GM04503 (cell line): ENCODE measurements around the gene HSD3B7.

Experiments
- DNase-seq: peaks from one replicate; pipeline ENCODE4 v3.0.0-alpha.2; 2012; ENCODE audit warnings: low read depth

The HSD3B7 gene

DNA sequence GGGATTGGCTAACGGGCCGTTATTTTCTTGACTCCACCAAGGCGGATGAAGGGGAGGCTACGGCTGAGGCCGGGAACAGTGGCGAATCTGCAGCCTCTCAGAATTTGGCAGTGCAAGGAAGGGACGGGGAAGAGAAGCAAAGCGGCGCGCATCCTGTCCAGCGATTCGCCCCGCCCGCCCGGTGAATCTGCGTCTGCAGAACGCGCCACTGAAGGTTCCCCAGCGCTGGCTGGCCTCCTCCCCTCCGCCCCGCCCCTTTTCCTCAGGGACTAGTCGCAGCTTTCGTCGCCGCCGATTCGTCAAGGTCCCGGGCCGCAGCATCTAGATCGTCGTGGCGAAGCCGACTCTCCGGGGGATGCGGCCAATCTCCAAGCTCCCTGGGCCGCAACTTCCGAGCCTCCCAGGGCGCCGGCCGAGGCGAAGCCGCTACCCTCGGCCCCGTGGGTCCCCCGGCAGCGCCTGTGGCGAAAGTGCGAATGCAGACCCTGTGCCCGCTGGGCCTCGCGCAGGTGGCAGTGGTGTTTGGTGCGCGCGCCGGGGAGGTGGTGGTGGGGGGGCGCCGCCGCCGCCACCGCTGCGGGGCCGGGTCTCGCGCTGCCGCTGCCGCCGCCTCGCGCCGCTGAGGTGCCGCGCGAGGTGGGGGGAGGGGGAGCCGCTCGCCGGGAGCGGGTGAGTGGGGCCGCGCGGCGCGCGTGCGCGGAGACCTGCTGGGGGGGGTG lies 27.4 kb upstream of the HSD3B7 start, which contains the start of gene SETD1A:
SETD1A (plus strand) TSS at position 299 of the 719 bp plus-strand sequence. CDS start 978 bp downstream, outside the sequence.
- DNase-seq = peak; percentile 75

- DNase-seq = no peak
These were observed 26.6 kb upstream of the HSD3B7 start for GRCh38 chr16:30958175-30959079.

- no peak for DNase-seq
These were observed 23.6 kb upstream of the HSD3B7 start for GRCh38 chr16:30961384-30961783.

DNA sequence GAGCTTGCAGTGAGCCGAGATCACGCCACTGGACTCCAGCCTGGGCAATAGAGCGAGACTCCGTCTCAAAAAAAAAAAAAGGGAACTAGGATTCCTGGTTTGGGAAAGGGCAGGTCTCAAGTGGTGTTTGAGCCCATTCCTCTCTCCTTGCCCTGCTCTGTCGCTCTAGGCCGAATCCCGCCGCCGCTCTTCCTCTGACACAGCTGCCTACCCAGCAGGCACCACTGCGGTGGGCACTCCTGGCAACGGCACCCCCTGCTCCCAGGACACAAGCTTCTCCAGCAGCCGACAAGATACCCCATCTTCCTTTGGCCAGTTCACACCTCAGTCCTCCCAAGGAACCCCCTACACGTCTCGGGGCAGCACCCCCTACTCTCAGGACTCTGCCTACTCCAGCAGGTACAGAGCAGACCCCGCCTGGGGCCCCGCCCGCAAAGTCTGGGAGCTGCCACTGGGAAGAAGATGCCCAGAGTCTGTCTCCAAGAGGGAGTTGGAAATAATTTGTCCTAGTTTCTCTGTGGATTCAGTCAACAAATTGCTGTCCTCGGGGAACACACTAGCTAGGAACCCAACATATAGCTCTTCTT lies 21.0 kb upstream of the HSD3B7 start:
- no peak for DNase-seq

DNA sequence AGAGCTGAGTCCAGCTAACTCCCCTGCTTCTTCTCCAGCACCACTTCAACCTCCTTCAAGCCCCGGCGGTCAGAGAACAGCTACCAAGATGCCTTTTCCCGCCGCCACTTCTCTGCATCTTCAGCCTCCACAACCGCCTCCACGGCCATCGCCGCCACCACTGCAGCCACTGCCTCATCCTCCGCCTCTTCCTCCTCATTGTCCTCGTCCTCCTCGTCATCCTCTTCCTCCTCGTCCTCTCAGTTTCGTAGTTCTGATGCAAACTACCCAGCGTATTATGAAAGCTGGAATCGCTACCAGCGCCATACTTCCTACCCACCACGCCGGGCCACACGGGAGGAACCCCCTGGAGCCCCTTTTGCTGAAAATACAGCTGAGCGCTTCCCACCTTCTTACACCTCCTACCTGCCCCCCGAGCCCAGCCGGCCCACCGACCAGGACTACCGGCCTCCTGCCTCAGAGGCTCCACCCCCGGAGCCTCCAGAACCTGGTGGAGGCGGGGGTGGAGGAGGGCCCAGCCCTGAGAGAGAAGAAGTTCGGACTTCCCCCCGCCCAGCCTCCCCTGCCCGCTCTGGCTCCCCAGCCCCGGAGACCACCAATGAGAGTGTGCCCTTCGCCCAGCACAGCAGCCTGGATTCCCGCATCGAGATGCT lies 20.3 kb upstream of the HSD3B7 start:
- no peak for DNase-seq

DNA sequence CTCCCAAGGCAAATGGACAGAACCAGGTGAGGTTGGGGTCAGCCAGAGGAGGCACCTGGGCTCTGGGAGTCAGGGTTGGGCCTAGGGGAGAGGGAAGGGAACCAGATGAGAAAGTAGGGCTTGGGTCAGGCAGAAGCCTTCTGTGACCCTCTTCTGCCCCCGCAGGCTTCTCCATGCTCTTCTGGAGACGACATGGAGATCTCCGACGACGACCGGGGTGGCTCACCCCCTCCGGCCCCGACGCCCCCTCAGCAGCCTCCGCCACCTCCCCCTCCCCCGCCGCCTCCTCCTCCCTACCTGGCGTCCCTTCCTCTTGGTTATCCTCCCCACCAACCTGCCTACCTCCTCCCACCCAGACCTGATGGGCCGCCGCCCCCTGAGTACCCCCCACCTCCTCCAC lies 19.6 kb upstream of the HSD3B7 start:
- DNase-seq = no peak

DNA sequence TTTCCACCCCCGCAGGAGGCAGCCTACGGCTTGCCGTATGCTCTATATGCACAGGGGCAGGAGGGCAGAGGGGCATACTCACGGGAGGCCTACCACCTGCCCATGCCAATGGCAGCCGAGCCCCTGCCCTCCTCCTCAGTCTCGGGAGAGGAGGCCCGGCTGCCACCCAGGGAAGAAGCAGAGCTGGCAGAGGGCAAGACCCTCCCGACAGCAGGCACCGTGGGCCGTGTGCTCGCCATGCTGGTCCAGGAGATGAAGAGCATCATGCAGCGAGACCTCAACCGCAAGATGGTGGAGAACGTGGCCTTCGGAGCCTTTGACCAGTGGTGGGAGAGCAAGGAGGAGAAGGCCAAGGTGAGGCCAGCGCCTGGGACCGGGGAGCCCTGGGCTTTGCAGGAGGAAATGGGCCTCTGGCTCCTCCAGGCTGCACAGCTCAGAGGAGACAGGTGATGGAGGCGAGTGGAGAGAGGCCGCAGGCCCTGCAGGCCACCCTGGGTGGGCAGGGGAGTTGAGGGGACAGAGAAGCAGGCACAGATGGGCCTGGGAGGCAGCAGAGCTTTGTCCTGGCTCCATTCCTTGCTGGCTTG lies 18.9 kb upstream of the HSD3B7 start:
- DNase-seq = no peak

GRCh38 chr16:30967795-30968194 lies 17.2 kb upstream of the HSD3B7 start:
- no peak for DNase-seq

DNA sequence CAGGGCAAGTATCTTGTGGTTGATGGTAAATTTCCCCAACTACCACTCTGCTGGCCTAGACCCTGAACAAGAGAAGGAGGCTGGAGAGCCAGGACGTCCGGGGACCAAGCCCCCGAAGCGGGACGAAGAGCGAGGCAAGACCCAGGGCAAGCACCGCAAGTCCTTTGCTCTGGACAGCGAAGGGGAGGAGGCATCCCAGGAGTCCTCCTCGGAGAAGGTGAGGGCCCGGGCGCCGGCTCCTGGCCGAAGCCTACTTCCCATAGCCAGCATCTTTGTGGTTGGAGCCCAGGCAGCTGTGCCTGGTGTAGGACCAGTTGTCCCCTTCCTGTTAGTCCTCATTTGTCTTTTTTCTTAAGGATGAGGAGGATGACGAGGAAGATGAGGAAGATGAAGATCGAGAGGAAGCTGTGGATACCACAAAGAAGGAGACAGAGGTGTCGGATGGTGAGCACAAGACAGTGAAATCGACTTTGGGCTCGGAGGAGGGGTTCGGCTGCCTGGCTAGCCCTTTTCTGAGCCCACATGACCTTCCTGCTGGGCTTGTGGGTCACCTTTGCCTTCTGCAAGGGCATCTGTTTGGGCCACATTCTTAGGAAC lies 15.7 kb upstream of the HSD3B7 start:
- no peak for DNase-seq

DNA sequence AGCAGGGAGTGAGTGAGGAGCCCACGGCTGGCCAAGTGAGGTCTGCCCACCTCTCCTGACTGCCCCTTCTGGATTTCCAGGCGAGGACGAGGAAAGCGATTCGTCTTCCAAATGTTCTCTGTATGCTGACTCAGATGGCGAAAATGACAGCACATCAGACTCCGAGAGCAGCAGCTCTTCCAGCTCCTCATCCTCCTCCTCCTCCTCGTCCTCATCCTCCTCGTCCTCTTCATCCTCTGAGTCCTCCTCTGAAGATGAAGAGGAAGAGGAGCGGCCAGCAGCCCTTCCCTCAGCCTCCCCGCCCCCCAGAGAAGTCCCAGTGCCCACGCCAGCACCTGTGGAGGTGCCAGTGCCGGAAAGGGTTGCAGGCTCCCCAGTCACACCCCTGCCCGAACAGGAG lies 13.7 kb upstream of the HSD3B7 start:
- DNase-seq = no peak

DNA sequence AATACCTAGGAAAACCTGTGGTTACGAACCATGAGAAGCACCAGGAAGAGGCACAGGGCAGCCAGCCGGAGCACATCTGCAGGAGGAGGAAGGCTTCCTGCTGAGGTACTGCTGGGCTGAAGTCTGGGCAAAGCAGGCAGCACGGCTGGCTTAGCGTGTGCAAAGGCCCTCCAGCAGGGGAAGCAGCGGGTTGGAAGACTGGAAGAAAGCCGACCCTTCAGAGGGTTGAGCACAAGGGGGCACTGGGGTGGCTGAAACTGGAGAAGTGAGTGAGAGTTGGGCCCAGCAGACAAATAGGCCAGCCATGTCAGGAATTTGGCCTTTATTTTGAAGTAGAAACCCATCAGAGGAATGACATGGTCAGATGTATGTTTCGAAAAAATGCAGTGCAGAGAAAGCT lies 12.1 kb upstream of the HSD3B7 start:
- DNase-seq = no peak

- DNase-seq = no peak
These were observed 10.7 kb upstream of the HSD3B7 start for GRCh38 chr16:30974348-30974747.

DNA sequence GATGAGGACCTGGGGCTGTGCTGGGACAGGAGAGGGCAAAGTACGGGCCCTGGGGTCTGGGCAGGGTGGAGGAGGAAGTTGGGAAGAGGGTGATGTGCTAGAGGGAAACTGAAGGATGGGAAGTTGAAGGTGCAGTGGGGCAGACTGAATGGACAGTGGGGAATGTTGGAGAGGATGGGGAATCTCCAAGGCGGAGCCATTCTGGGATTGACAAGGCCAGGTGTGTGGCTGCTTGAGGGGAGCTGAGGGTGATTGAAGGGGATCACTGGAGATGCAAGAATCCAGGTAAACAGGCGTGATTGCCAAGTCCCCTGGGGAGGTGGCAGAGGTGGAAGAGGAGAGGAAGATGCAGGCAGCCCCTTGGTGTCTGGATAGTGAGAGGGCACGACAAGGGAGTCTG lies 8.5 kb upstream of the HSD3B7 start:
- DNase-seq = no peak

GRCh38 chr16:30977502-30977901 lies 7.5 kb upstream of the HSD3B7 start:
- no peak for DNase-seq

GRCh38 chr16:30979170-30980022 lies 5.6 kb upstream of the HSD3B7 start:
- no peak for DNase-seq

DNA sequence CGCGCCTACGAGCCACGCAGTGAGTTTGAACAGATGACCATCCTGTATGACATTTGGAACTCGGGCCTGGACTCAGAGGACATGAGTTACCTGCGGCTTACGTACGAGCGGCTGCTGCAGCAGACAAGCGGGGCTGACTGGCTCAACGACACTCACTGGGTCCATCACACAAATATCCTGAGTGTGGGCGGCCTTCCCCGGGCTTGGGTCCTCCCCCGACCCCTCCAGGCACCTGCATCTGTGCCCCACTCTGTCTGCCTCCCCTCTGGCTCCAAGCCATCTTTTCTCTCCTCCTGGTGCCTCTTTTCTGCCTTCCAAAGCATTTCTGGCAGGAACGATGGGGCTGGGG lies 5.0 kb upstream of the HSD3B7 start:
- DNase-seq = no peak

GRCh38 chr16:30980434-30980833 lies 4.6 kb upstream of the HSD3B7 start:
- no peak for DNase-seq

- DNase-seq = no peak
These were observed 4.0 kb upstream of the HSD3B7 start for GRCh38 chr16:30980959-30981358.

- peak; percentile 52 for DNase-seq
These were observed 2.3 kb upstream of the HSD3B7 start for GRCh38 chr16:30982548-30983288.

DNA sequence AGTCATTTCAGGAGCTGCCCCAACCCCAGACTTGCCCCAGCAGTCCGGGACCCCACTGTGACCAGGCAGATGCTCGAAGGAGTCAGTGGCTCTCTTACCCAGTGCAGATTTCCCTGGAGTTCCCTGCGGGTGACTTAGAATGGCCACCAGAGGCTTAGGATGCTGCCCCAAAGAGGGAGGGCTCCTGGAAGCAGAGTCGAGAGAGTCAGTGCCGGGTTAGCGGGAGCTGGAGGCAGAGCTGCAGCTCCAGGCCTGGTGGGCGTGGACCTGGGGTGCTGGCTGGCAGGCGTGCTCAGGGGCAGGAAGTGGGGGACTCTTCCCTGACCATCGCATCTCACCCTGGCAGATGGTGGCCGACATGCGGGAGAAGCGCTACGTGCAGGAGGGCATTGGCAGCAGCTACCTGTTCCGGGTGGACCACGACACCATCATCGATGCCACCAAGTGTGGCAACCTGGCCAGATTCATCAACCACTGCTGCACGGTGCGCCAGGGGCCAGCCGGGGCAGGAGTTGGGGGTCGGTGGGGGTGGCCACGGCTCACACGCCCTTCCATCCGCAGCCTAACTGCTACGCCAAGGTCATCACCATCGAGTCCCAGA lies 1.6 kb upstream of the HSD3B7 start:
- DNase-seq = no peak
